GM12878 (cell line): ENCODE data around the gene MAST2. TPM values are rescaled to one million over a fixed set of nuclear protein-coding genes. Genes with fewer than 3 reads are reported as not detected.

Experiments
- ATAC-seq: fragments of 200-7000 bp; cut with Tn5 transposase; 3 replicates; pipeline ENCODE4 v1.9.1; 2020; ENCODE audit warnings: mild to moderate bottlenecking, moderate library complexity
- BruUV-seq: library from RNA; stranded (reverse); fragments of 400-500 nt; replicated peaks from 2 replicates; lab custom pipeline; 2021; lab: Mats Ljungman, UMichigan
- CTCF ChIA-PET: fragments of 300-600 bp; sonication (Branson Sonifier 250); formaldehyde crosslinking; extraction: SDS; loops from one replicate; lab custom pipeline; 2021; ENCODE audit warnings: inconsistent platforms; lab: Yijun Ruan, JAX
- POLR2A ChIA-PET: fragments of 350-600 bp; formaldehyde crosslinking; extraction: SDS; loops from one replicate; lab custom pipeline; 2021; ENCODE audit warnings: inconsistent platforms; lab: Charles Lee
- RAD21 ChIA-PET: fragments of 300-600 bp; sonication (Branson Sonifier 250); formaldehyde crosslinking; loops from one replicate; lab custom pipeline; 2023; ENCODE audit warnings: antibody characterized with exemption; ENCODE audit not compliant: unreplicated experiment; lab: Charles Lee
- SMC1A ChIA-PET: fragments of 300-600 bp; sonication (Branson Sonifier 250); formaldehyde crosslinking; loops from one replicate; lab custom pipeline; 2023; ENCODE audit not compliant: unreplicated experiment, uncharacterized antibody; lab: Charles Lee
- DNase-seq: peaks from one replicate; pipeline ENCODE4 v3.0.0-alpha.2; 2011; ENCODE audit warnings: low read depth, low spot score
- FAIRE-seq: peaks from 3 replicates; lab custom pipeline; 2011; peaks lifted over from hg19 to GRCh38; lab: Jason Lieb, UNC
- H2AFZ ChIP-seq: 2 replicates; pipeline ENCODE4 v1.6.0; 2011; ENCODE audit warnings: low read depth, low read length, control low read depth; ENCODE audit not compliant: control insufficient read depth
- H3K27ac ChIP-seq: 2 replicates; pipeline ENCODE4 v1.5.1; 2011; ENCODE audit warnings: control low read depth; ENCODE audit not compliant: control insufficient read depth, insufficient read depth
- H3K27me3 ChIP-seq, 2 experiments: replicated peaks in 1 of 2; 2 replicates each; pipeline versions ENCODE4 v1.6.0 to v1.6.1; 2011; ENCODE audit warnings: low read length in 1 of 2; ENCODE audit not compliant: control insufficient read depth in 2 of 2, insufficient read depth in 2 of 2
- H3K36me3 ChIP-seq, 2 experiments: 2 replicates each; pipeline ENCODE4 v1.5.1; 2011; ENCODE audit warnings: low read length in 1 of 2; ENCODE audit not compliant: control insufficient read depth in 2 of 2, insufficient read depth in 2 of 2
- H3K4me1 ChIP-seq: 2 replicates; pipeline ENCODE4 v1.6.1; 2011; ENCODE audit warnings: mild to moderate bottlenecking, low read length, moderate library complexity, mixed read lengths; ENCODE audit not compliant: control insufficient read depth, insufficient read depth
- H3K4me2 ChIP-seq: 2 replicates; pipeline ENCODE4 v1.6.0; 2011; ENCODE audit warnings: control low read depth; ENCODE audit not compliant: control insufficient read depth, insufficient read depth
- H3K4me3 ChIP-seq: fragments of 200-600 bp; sonication (generic); 2 replicates; pipeline ENCODE4 v1.5.1; 2016
- H3K79me2 ChIP-seq: 2 replicates; pipeline ENCODE4 v1.6.0; 2011; ENCODE audit warnings: low read length; ENCODE audit not compliant: control insufficient read depth, insufficient read depth
- H3K9ac ChIP-seq: 2 replicates; pipeline ENCODE4 v1.8.0; 2011; ENCODE audit warnings: low read length, control low read depth, mixed read lengths; ENCODE audit not compliant: control insufficient read depth, insufficient read depth
- H3K9me3 ChIP-seq: replicated peaks from 3 replicates; pipeline ENCODE4 v1.5.1; 2011; ENCODE audit warnings: mild to moderate bottlenecking, low read length; ENCODE audit not compliant: control insufficient read depth, insufficient read depth
- H4K20me1 ChIP-seq: 2 replicates; pipeline ENCODE4 v1.6.0; 2011; ENCODE audit not compliant: control insufficient read depth, insufficient read depth
- ASH2L ChIP-seq: fragments of 300-600, 200-600 bp; sonication (generic); IDR thresholded peaks from 2 replicates; pipeline ENCODE4 v1.6.1; 2017; ENCODE audit warnings: low read depth, mild to moderate bottlenecking, borderline replicate concordance
- BHLHE40 ChIP-seq, 2 experiments: fragments of 450-650 bp in 1 of 2; IDR thresholded peaks; 2 replicates each; pipeline ENCODE4 v1.6.1; 2011 to 2017; ENCODE audit warnings: low read depth in 2 of 2, borderline replicate concordance in 1 of 2, improper control_type of control experiment in 1 of 2, low read length in 1 of 2, mild to moderate bottlenecking in 1 of 2
- EED ChIP-seq: sonication (generic); IDR thresholded peaks from 2 replicates; pipeline ENCODE4 v1.6.1; 2016; ENCODE audit warnings: antibody characterized with exemption, low read depth
- EGR1 ChIP-seq, 2 experiments: IDR thresholded peaks; 1 replicate in 1 of 2; 2 replicates in 1 of 2; pipeline ENCODE4 v1.6.1; 2011 to 2012; ENCODE audit warnings: low read depth in 2 of 2, low read length in 2 of 2, borderline replicate concordance in 1 of 2, mild to moderate bottlenecking in 1 of 2, moderate library complexity in 1 of 2
- EP300 ChIP-seq, 2 experiments: fragments of 150-350 bp in 1 of 2; IDR thresholded peaks; 2 replicates each; pipeline ENCODE4 v1.6.1; 2011 to 2012; ENCODE audit warnings: low read depth in 2 of 2, low read length in 2 of 2, borderline replicate concordance in 1 of 2, improper control_type of control experiment in 1 of 2, inconsistent platforms in 1 of 2; ENCODE audit not compliant: control insufficient read depth in 1 of 2
- ESRRA ChIP-seq: IDR thresholded peaks from 2 replicates; pipeline ENCODE4 v1.6.1; 2012; ENCODE audit warnings: mild to moderate bottlenecking, low read length, improper control_type of control experiment
- GABPA ChIP-seq: IDR thresholded peaks from 2 replicates; pipeline ENCODE4 v1.6.1; 2014; ENCODE audit warnings: antibody characterized with exemption, low read depth, mild to moderate bottlenecking, inconsistent platforms
- IKZF1 ChIP-seq: fragments of 450-650 bp; conservative IDR thresholded peaks from 2 replicates; pipeline ENCODE4 v1.6.1; 2017; ENCODE audit warnings: antibody characterized with exemption, mild to moderate bottlenecking
- MYC ChIP-seq: IDR thresholded peaks from 2 replicates; pipeline ENCODE4 v1.6.1; 2011; ENCODE audit warnings: mild to moderate bottlenecking, low read length, moderate library complexity, inconsistent platforms; ENCODE audit not compliant: insufficient read depth, insufficient replicate concordance, insufficient read length, severe bottlenecking
- NBN ChIP-seq: fragments of 450-650 bp; IDR thresholded peaks from 2 replicates; pipeline ENCODE4 v1.6.1; 2016
- NFIC ChIP-seq: IDR thresholded peaks from 2 replicates; pipeline ENCODE4 v1.6.1; 2012; ENCODE audit warnings: low read depth, mild to moderate bottlenecking, inconsistent platforms, low read length, moderate library complexity
- NR2C2 ChIP-seq: IDR thresholded peaks from 2 replicates; pipeline ENCODE4 v1.6.1; 2011; ENCODE audit warnings: borderline replicate concordance, low read depth; ENCODE audit not compliant: control insufficient read depth, insufficient read length
- POLR2A ChIP-seq: IDR thresholded peaks from 2 replicates; pipeline ENCODE4 v1.6.1; 2011; ENCODE audit warnings: low read depth, mild to moderate bottlenecking, low read length
- ZNF384 ChIP-seq: IDR thresholded peaks from 2 replicates; pipeline ENCODE4 v1.6.1; 2012; ENCODE audit warnings: low read depth, mild to moderate bottlenecking, low read length, improper control_type of control experiment, borderline replicate concordance
- WGBS: methylation state at CpG from one replicate; pipeline ENCODE4 v1.1.6; 2016; ENCODE audit warnings: low lambda C conversion rate; ENCODE audit not compliant: insufficient replicate concordance, insufficient coverage; ENCODE audit errors: missing lambda C conversion rate; 5-methylcytosine and 5-hydroxymethylcytosine counted together
- in situ Hi-C: fragments of 300-500 bp; cut with MboI; formaldehyde crosslinking; loops from 9 replicates; pipeline ENCODE4 v1.14.3; 2018; ENCODE audit warnings: mixed read lengths
- intact Hi-C: fragments of 100-400 bp; cut with micrococcal nuclease; formaldehyde crosslinking; loops from one replicate; pipeline ENCODE4 v1.14.2; 2022; ENCODE audit not compliant: unreplicated experiment
- polyA plus RNA-seq, 11 experiments: library from polyadenylated mRNA; depleted of rRNA in 4 of 11; unstranded in 6 of 11; stranded (reverse) in 5 of 11; fragments of >200 nt; fragmentation: Nextera tagmentation in 4 of 11; fragmentation: Illumina TruSeq in 1 of 11; extraction: Ambion mirVana in 4 of 11; extraction: Trizol in 1 of 11; gene quantifications; 1 replicate in 1 of 11; 2 replicates in 10 of 11; pipeline versions ENCODE4 v1.2.1 to v1.2.3, GENCODE V29; 2011 to 2016; ENCODE audit warnings: inconsistent platforms in 2 of 11, missing spikeins in 2 of 11, low read depth in 1 of 11
- total RNA-seq, 4 experiments: library from RNA; depleted of rRNA in 3 of 4; stranded (reverse); fragments of >200 nt in 3 of 4; fragmentation: Illumina TruSeq in 1 of 4; extraction: Trizol in 1 of 4; gene quantifications; 2 replicates each; pipeline versions ENCODE4 v1.2.1 to v1.2.3, GENCODE V29; 2013 to 2021
- TF ChIP-seq, protein P1 (sequence below): fragments of 450-650 bp; IDR thresholded peaks from 2 replicates; pipeline ENCODE4 v1.6.1; 2016; ENCODE audit warnings: mild to moderate bottlenecking
- TF ChIP-seq, protein P2 (sequence below): IDR thresholded peaks from 2 replicates; pipeline ENCODE4 v1.6.1; 2012; ENCODE audit warnings: low read depth, low read length, improper control_type of control experiment

MAST2 gene
- total and polyA plus RNA-seq, 10 of the 15 experiments (the other 5 are each of a cell fraction or from before 2014, with no cell fraction given), result 1.0 to 28.7 (median 13.8) TPM

- Histone ChIP-seq H3K27ac (no peak overlapping the region), H3K9ac (no peak overlapping the region), H3K27me3 (no peaks in the 10 kb centered on the region), H3K36me3 (peaks cover 1 to 9% of the 10 kb centered on the region in 2 experiments; a peak in 2 of 4 replicates), H4K20me1 (no peaks in the 10 kb centered on the region), H3K9me3 (no peaks in the 10 kb centered on the region; the same call in 2 of the 3 replicates), H3K4me3 (no peak overlapping the region), H2AFZ (no peak overlapping the region), H3K4me2 (no peak overlapping the region), H3K4me1 (no peaks in the 10 kb centered on the region), H3K79me2 (no peaks in the 10 kb centered on the region)
- TF ChIP-seq NFIC, result no peak
- TF ChIP-seq GABPA, result no peak
- TF ChIP-seq POLR2A, result no peak
- no peak for TF ChIP-seq NBN
- no peak for TF ChIP-seq BHLHE40 (IDR thresholded peaks at IDR 0.05; ENCODE audit: borderline replicate concordance in 1 of 2, low read depth in 2 of 2, low read length in 1 of 2)
- no peak for TF ChIP-seq EGR1 (IDR thresholded peaks at IDR 0.05; ENCODE audit: borderline replicate concordance in 1 of 2, low read depth in 2 of 2, low read length in 2 of 2)
- no peak for TF ChIP-seq NR2C2
- no peak for TF ChIP-seq MYC
- TF ChIP-seq, protein P1, sequence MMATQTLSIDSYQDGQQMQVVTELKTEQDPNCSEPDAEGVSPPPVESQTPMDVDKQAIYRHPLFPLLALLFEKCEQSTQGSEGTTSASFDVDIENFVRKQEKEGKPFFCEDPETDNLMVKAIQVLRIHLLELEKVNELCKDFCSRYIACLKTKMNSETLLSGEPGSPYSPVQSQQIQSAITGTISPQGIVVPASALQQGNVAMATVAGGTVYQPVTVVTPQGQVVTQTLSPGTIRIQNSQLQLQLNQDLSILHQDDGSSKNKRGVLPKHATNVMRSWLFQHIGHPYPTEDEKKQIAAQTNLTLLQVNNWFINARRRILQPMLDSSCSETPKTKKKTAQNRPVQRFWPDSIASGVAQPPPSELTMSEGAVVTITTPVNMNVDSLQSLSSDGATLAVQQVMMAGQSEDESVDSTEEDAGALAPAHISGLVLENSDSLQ, result no peak
- no peak for TF ChIP-seq ESRRA
- TF ChIP-seq EED, result no peak
- no peak for TF ChIP-seq ASH2L
- TF ChIP-seq, protein P2, sequence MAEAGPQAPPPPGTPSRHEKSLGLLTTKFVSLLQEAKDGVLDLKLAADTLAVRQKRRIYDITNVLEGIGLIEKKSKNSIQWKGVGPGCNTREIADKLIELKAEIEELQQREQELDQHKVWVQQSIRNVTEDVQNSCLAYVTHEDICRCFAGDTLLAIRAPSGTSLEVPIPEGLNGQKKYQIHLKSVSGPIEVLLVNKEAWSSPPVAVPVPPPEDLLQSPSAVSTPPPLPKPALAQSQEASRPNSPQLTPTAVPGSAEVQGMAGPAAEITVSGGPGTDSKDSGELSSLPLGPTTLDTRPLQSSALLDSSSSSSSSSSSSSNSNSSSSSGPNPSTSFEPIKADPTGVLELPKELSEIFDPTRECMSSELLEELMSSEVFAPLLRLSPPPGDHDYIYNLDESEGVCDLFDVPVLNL, result no peak
- TF ChIP-seq ZNF384, result no peak
- TF ChIP-seq EP300 (IDR thresholded peaks at IDR 0.05; ENCODE audit: borderline replicate concordance in 1 of 2, control insufficient read depth in 1 of 2, low read depth in 2 of 2, low read length in 2 of 2), result no peak
- no peak for TF ChIP-seq IKZF1
- POLR2A ChIA-PET, result interaction anchor here (0.5 kb wide), 1 partner anchor 70 kb away, joined by 4 read pairs; no protein-coding TSS in a partner anchor
- FAIRE-seq (no peak), DNase-seq (no peak), ATAC-seq (no peak)
- in situ Hi-C loops, result no loop called here
- SMC1A ChIA-PET, result interaction anchor here (0.8 to 2.4 kb wide), 5 partner anchors 9 to 77 kb away, joined by 3 to 10 read pairs (median 4); no protein-coding TSS in a partner anchor
- WGBS, result 89% methylated on average over 2 of the region's 2 CpGs
- CTCF ChIA-PET, result interaction anchor here (0.6 to 0.9 kb wide), 2 partner anchors 10 to 163 kb away, joined by 3 read pairs; no protein-coding TSS in a partner anchor
- BruUV-seq, result no TSS peak
- intact Hi-C loops, result no loop called here
- RAD21 ChIA-PET, result interaction anchor here (0.6 kb wide), 1 partner anchor 32 kb away, joined by 4 read pairs; no protein-coding TSS in a partner anchor
These were observed 250.3 kb downstream of the MAST2 start for GRCh38 chr1:46053734-46054133.
